Transverse colon (tissue), 4 donors: ENCODE data around the gene ARVCF. TPM values are rescaled to one million over a fixed set of nuclear protein-coding genes. Genes with fewer than 3 reads are reported as not detected.

ENCODE experiments used
- DNase-seq: peaks from one replicate; pipeline ENCODE4 v3.0.0-alpha.2; 2019
- H3K27ac ChIP-seq, 4 donors: fragments of 200-600 bp; sonication (generic); 2 replicates each; pipeline ENCODE4 v1.5.1; 2016 to 2018; ENCODE audit warnings: inconsistent platforms in 4 of 4
- H3K27me3 ChIP-seq: fragments of 200-600 bp; sonication (generic); 2 replicates; pipeline ENCODE4 v1.5.1; 2017; ENCODE audit warnings: inconsistent platforms
- H3K36me3 ChIP-seq, 4 donors: fragments of 200-600 bp; sonication (generic); 2 replicates each; pipeline ENCODE4 v1.5.1; 2017 to 2019; ENCODE audit warnings: inconsistent platforms in 4 of 4
- H3K4me1 ChIP-seq, 4 donors: fragments of 200-600 bp; sonication (generic); 2 replicates each; pipeline ENCODE4 v1.5.1; 2017 to 2020; ENCODE audit warnings: inconsistent platforms in 4 of 4
- H3K4me3 ChIP-seq, 4 donors: fragments of 200-600 bp; sonication (generic); 1 replicate in 1 of 4; 2 replicates in 3 of 4; pipeline versions ENCODE4 v1.5.1 to v1.6.1; 2017 to 2019; ENCODE audit warnings: inconsistent platforms in 4 of 4
- H3K9me3 ChIP-seq, 2 donors: fragments of 200-600 bp; sonication (generic); 2 replicates each; pipeline ENCODE4 v1.5.1; 2017 to 2019; ENCODE audit warnings: inconsistent platforms in 2 of 2
- EP300 ChIP-seq: sonication (generic); formaldehyde crosslinking; IDR thresholded peaks from one replicate; pipeline ENCODE4 v1.6.1; 2017; ENCODE audit warnings: antibody characterized with exemption, low read depth
- POLR2A ChIP-seq: fragments of 450-650 bp; IDR thresholded peaks from one replicate; pipeline ENCODE4 v1.6.1; 2016; ENCODE audit warnings: antibody characterized with exemption, mild to moderate bottlenecking, moderate library complexity
- POLR2AphosphoS5 ChIP-seq, 3 donors: sonication (generic); formaldehyde crosslinking; IDR thresholded peaks; one replicate each; pipeline ENCODE4 v1.6.1; 2016; ENCODE audit warnings: antibody characterized with exemption in 3 of 3
- WGBS, 2 donors: methylation state at CpG; one replicate each; pipeline ENCODE4 v1.1.5; 2018; ENCODE audit warnings: low coverage in 1 of 2; 5-methylcytosine and 5-hydroxymethylcytosine counted together
- in situ Hi-C, 4 donors: fragments of 200-750 bp; cut with MboI; loops; one replicate each; pipeline versions ENCODE4 v1.15.0 to v1.15.1; 2017; ENCODE audit warnings: low sequenced_read_pairs in 3 of 4, low pct_ligation_motif_present in 1 of 4, low pct_unique_long_range_greater_than_20kb in 1 of 4
- intact Hi-C: fragments of 100-400 bp; cut with DNase I; formaldehyde crosslinking; loops from one replicate; pipeline ENCODE4 v1.15.1; 2023; ENCODE audit warnings: low total_unique reads
- total RNA-seq, 4 donors: library from RNA; depleted of rRNA; stranded (reverse); fragments of >200 nt; gene quantifications; one replicate each; pipeline ENCODE4 v1.1.0, GENCODE V29; 2016
- TF ChIP-seq, protein P1 (sequence below), 5 experiments: fragments of 200-600 bp in 3 of 5; fragments of 450-650 bp in 2 of 5; sonication (generic) in 3 of 5; IDR thresholded peaks; 1 replicate in 2 of 5; 2 replicates in 3 of 5; pipeline ENCODE4 v1.5.1; 2016 to 2017; ENCODE audit warnings: antibody characterized with exemption in 5 of 5, inconsistent platforms in 3 of 5, mild to moderate bottlenecking in 2 of 5, moderate library complexity in 1 of 5

ARVCF gene
- total RNA-seq, 4 donors from 2014 or later: 15.3 to 81.6 (median 19.3) TPM

- WGBS, 2 donors: 88% methylated on average over 3 of the region's 3 CpGs; no CpG with 5 or more reads in 1 of the 2 donors
- H3K27me3 ChIP-seq: no peaks in the 10 kb centered on the region
- H3K9me3 ChIP-seq: no peaks in the 10 kb centered on the region
- no peaks in the 10 kb centered on the region for H3K4me1 ChIP-seq
- in situ Hi-C loops: no loop called here
- TF ChIP-seq EP300: no peak
- no peak for TF ChIP-seq POLR2AphosphoS5 (IDR thresholded peaks at IDR 0.05)
- no peak for TF ChIP-seq POLR2A
- TF ChIP-seq, protein P1, sequence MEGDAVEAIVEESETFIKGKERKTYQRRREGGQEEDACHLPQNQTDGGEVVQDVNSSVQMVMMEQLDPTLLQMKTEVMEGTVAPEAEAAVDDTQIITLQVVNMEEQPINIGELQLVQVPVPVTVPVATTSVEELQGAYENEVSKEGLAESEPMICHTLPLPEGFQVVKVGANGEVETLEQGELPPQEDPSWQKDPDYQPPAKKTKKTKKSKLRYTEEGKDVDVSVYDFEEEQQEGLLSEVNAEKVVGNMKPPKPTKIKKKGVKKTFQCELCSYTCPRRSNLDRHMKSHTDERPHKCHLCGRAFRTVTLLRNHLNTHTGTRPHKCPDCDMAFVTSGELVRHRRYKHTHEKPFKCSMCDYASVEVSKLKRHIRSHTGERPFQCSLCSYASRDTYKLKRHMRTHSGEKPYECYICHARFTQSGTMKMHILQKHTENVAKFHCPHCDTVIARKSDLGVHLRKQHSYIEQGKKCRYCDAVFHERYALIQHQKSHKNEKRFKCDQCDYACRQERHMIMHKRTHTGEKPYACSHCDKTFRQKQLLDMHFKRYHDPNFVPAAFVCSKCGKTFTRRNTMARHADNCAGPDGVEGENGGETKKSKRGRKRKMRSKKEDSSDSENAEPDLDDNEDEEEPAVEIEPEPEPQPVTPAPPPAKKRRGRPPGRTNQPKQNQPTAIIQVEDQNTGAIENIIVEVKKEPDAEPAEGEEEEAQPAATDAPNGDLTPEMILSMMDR (IDR thresholded peaks at IDR 0.05): no peak
- no peak overlapping the region for H3K4me3 ChIP-seq
- intact Hi-C loops: no loop called here
- DNase-seq: no peak
- H3K27ac ChIP-seq: no peak overlapping the region
- peaks cover 0 to 11% (median 2%) of the 10 kb centered on the region in 4 donors for H3K36me3 ChIP-seq
These were observed 47.5 kb upstream of the ARVCF start for GRCh38 chr22:20064140-20064480.

DNA sequence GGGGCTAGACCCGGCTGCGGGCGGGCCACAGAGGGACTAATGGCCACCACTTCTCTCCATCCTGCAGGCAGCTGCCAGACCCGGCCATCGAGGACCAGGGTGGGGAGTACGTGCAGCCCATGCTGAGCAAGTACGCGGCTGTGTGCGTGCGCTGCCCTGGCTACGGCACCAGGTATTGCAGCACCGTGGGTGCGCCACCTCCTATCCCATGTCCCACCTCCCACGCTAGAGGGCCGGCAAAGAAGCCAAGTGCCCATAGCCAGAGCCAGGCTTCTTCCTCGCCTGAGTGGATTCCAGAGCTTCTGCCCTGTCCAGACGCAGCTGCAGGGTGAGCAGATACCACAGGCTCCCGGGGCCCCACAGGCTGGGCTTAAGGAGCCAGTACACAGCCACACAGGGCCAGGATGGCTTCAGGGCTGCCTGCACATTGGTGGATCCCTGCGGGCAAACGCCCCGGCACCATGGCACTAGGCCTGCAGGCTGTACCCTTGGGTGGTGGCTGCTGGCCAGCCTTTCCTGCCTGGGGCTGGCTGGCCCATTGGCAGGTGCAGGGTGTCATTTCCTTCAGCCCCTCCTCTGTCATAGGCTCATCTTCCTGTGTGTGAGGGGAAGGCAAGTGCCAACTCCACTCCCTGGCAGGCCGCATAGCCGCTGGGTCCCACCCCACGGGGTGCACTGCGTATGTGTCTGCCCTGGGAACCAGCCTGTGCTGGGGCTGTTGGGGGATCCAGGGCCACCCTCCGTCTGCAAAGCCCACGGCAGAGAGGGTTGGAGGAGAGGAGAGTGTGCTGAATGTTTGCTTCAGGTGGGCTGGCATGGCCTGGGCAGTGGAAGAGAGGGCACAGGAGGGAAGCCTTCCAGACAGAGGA lies 46.9 kb upstream of the ARVCF start:
- Histone ChIP-seq H3K9me3 (no peaks in the 10 kb centered on the region), H3K27ac (no peak overlapping the region), H3K27me3 (no peaks in the 10 kb centered on the region), H3K4me1 (no peaks in the 10 kb centered on the region), H3K4me3 (no peak overlapping the region), H3K36me3 (peaks cover 0 to 11% (median 2%) of the 10 kb centered on the region in 4 donors)
- no peak for TF ChIP-seq POLR2AphosphoS5 (IDR thresholded peaks at IDR 0.05)
- TF ChIP-seq POLR2A: no peak
- TF ChIP-seq, protein P1 (IDR thresholded peaks at IDR 0.05): no peak
- TF ChIP-seq EP300: no peak
- 95% methylated on average over 26 of the region's 27 CpGs; no CpG with 5 or more reads in 1 of the 2 donors for WGBS, 2 donors
- in situ Hi-C loops (no loop called here), intact Hi-C loops (no loop called here)
- no peak for DNase-seq

GRCh38 chr22:20062766-20063083 lies 46.1 kb upstream of the ARVCF start:
- TF ChIP-seq POLR2AphosphoS5 (IDR thresholded peaks at IDR 0.05) (no peak), POLR2A (no peak), EP300 (no peak)
- TF ChIP-seq, protein P1 (IDR thresholded peaks at IDR 0.05): no peak
- H3K4me3 ChIP-seq: no peak overlapping the region
- no peaks in the 10 kb centered on the region for H3K27me3 ChIP-seq
- H3K9me3 ChIP-seq: no peaks in the 10 kb centered on the region
- 87 to 93% methylated on average over 3 to 11 of the region's 11 CpGs for WGBS, 2 donors
- peaks cover 0 to 11% (median 2%) of the 10 kb centered on the region in 4 donors for H3K36me3 ChIP-seq
- no peak overlapping the region for H3K27ac ChIP-seq
- no peak for DNase-seq
- in situ Hi-C loops: no loop called here
- no peaks in the 10 kb centered on the region for H3K4me1 ChIP-seq
- intact Hi-C loops: no loop called here

- no peaks in the 10 kb centered on the region for H3K27me3 ChIP-seq
- H3K9me3 ChIP-seq: no peaks in the 10 kb centered on the region
- DNase-seq: no peak
- 93% methylated on average over 17 of the region's 18 CpGs; no CpG with 5 or more reads in 1 of the 2 donors for WGBS, 2 donors
- H3K4me3 ChIP-seq: no peak overlapping the region
- intact Hi-C loops: no loop called here
- in situ Hi-C loops: no loop called here
- no peak overlapping the region for H3K27ac ChIP-seq
- no peaks in the 10 kb centered on the region for H3K4me1 ChIP-seq
- peaks cover 0 to 11% (median 2%) of the 10 kb centered on the region in 4 donors for H3K36me3 ChIP-seq
- TF ChIP-seq, protein P1 (IDR thresholded peaks at IDR 0.05): no peak
- no peak for TF ChIP-seq POLR2AphosphoS5 (IDR thresholded peaks at IDR 0.05)
These were observed 45.6 kb upstream of the ARVCF start for GRCh38 chr22:20062043-20062765.
